Activated naive CD8-positive, alpha-beta T cell treated with anti-CD3 and anti-CD28 coated beads, Interleukin-2, amount 50 U/mL, for 24 hours (primary cell): Measurements from ENCODE around the gene SLC35F3.

ENCODE experiments used
- ATAC-seq: fragments of 150-1000 bp; cut with Tn5 transposase; one replicate; pipeline ENCODE4 v1.10.0; 2021
- DNase-seq: peaks from one replicate; pipeline ENCODE4 v3.0.0; 2021
- H3K27ac Mint-ChIP-seq: one replicate; pipeline ENCODE4 v1.8.0; 2021; ENCODE audit warnings: mild to moderate bottlenecking, mixed read lengths
- H3K27me3 Mint-ChIP-seq: one replicate; pipeline ENCODE4 v1.8.0; 2021; ENCODE audit warnings: mixed read lengths
- H3K36me3 Mint-ChIP-seq: one replicate; pipeline ENCODE4 v1.8.0; 2021; ENCODE audit warnings: low read depth, mixed read lengths
- H3K4me1 Mint-ChIP-seq: one replicate; pipeline ENCODE4 v1.8.0; 2021; ENCODE audit warnings: mixed read lengths
- H3K4me3 Mint-ChIP-seq: one replicate; pipeline ENCODE4 v1.8.0; 2021; ENCODE audit warnings: mild to moderate bottlenecking, moderate library complexity, mixed read lengths
- H3K9me3 Mint-ChIP-seq: one replicate; pipeline ENCODE4 v1.8.0; 2021; ENCODE audit warnings: mixed read lengths

Gene SLC35F3

DNA sequence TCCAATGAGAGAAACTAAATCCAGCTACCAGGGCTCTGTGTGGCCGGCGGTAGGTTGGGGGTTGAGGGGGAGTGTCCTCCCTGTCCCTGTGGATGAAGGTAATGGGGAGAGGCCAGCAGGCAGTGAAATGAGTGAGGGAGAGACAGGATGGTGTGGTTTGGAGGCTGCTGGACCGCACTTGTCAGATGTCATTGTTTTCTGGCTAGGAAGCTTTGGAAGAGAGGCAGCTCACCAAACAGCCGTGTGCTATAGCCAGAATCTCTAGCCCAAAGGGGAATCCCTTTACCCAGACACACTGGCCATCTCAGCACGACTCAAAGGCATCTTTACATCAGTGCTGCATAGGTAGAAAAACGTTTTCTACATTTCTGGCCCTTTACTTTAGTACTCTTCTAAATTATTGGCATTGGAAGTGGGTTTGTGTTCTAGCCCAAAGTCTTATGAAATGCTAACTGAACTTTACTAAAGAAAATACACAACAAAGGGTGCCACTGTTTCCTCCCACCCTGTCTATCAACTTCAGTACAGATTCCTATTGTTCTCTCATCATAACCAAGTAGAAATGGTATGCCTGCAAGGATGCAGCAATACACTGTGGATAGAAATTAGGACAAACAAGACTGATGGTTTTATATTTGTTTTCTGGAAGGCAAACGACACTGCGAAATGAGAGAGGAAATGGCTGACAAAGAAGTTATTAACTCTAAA is 372.8 kb downstream of the SLC35F3 start:
- peaks cover 12% of the 10 kb centered on the region for H3K27me3 Mint-ChIP-seq
- DNase-seq (no peak), ATAC-seq (no peak)
- no peak overlapping the region for H3K4me3 Mint-ChIP-seq
- peaks cover 12% of the 10 kb centered on the region for H3K4me1 Mint-ChIP-seq
- H3K27ac Mint-ChIP-seq = no peak overlapping the region
- H3K9me3 Mint-ChIP-seq = no peaks in the 10 kb centered on the region
- H3K36me3 Mint-ChIP-seq = no peaks in the 10 kb centered on the region

GRCh38 chr1:234279021-234279420 is 374.5 kb downstream of the SLC35F3 start:
- ATAC-seq (no peak), DNase-seq (no peak)
- H3K4me1 Mint-ChIP-seq = peaks cover 3% of the 10 kb centered on the region
- no peak overlapping the region for H3K4me3 Mint-ChIP-seq
- H3K27me3 Mint-ChIP-seq = peaks cover 5% of the 10 kb centered on the region
- H3K27ac Mint-ChIP-seq = no peak overlapping the region
- no peaks in the 10 kb centered on the region for H3K36me3 Mint-ChIP-seq
- H3K9me3 Mint-ChIP-seq = no peaks in the 10 kb centered on the region

- ATAC-seq (no peak), DNase-seq (no peak)
- H3K9me3 Mint-ChIP-seq = no peaks in the 10 kb centered on the region
- H3K27ac Mint-ChIP-seq = no peak overlapping the region
- H3K4me3 Mint-ChIP-seq = no peak overlapping the region
- H3K36me3 Mint-ChIP-seq = no peaks in the 10 kb centered on the region
- H3K27me3 Mint-ChIP-seq = no peaks in the 10 kb centered on the region
- H3K4me1 Mint-ChIP-seq = no peaks in the 10 kb centered on the region
Measured at GRCh38 chr1:234280500-234280899, 376.0 kb downstream of the SLC35F3 start.

- Mint-ChIP-seq H3K36me3 (no peaks in the 10 kb centered on the region), H3K4me3 (no peak overlapping the region), H3K27me3 (no peaks in the 10 kb centered on the region), H3K9me3 (no peaks in the 10 kb centered on the region), H3K4me1 (no peaks in the 10 kb centered on the region), H3K27ac (no peak overlapping the region)
- ATAC-seq = no peak
- no peak for DNase-seq
Measured at GRCh38 chr1:234281826-234282489, 377.5 kb downstream of the SLC35F3 start.

- no peak for DNase-seq
- Mint-ChIP-seq H3K4me3 (no peak overlapping the region), H3K9me3 (peaks cover 10% of the 10 kb centered on the region), H3K27ac (no peak overlapping the region), H3K36me3 (peaks cover 3% of the 10 kb centered on the region), H3K4me1 (no peaks in the 10 kb centered on the region), H3K27me3 (peaks cover 1% of the 10 kb centered on the region)
- no peak for ATAC-seq
Measured at GRCh38 chr1:234286206-234286605, 381.7 kb downstream of the SLC35F3 start.

- H3K27me3 Mint-ChIP-seq = peaks cover 4% of the 10 kb centered on the region
- no peaks in the 10 kb centered on the region for H3K4me1 Mint-ChIP-seq
- ATAC-seq (no peak), DNase-seq (no peak)
- no peak overlapping the region for H3K4me3 Mint-ChIP-seq
- H3K9me3 Mint-ChIP-seq = peaks cover 10% of the 10 kb centered on the region
- peaks cover 3% of the 10 kb centered on the region for H3K36me3 Mint-ChIP-seq
- H3K27ac Mint-ChIP-seq = no peak overlapping the region
Measured at GRCh38 chr1:234288946-234289345, 384.5 kb downstream of the SLC35F3 start.

DNA sequence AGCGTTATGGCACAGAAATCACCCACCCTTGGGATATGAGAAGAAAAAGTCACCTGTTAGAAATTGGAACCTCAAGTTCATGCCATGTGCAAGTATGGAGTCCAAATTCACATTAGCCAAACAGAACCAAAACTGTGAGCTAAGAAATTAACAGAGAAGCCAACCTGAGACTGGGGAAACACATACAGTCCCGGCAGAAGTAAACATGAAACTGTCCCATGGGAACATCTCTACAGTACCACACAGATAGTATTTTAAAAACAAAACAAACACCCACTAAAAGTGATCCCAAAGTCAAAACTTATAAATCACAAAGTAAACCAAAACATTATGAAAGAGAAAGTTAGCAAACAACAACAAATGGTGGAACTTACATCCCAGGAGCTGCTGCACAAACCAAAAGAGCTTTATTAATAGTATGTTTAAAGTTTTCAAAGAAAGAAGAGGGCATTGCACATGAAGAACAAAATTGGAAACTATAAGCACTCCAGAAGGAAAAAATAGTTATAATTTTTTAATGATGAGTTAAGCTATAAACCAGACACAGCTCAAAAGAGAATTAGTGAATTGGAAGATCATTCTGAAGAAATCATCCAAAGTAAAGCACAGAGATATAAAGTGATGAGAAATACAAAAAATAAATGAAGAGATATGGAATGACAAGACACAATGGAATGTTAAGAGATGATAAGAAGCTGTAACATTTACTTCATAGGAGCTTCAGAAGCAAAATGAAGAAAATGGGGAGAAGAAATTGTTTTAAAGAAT is 385.2 kb downstream of the SLC35F3 start:
- Mint-ChIP-seq H3K4me3 (no peak overlapping the region), H3K27ac (no peak overlapping the region), H3K36me3 (peaks cover 3% of the 10 kb centered on the region), H3K4me1 (no peaks in the 10 kb centered on the region), H3K9me3 (peaks cover 10% of the 10 kb centered on the region), H3K27me3 (peaks cover 5% of the 10 kb centered on the region)
- ATAC-seq (no peak), DNase-seq (no peak)

GRCh38 chr1:234292011-234292410 is 387.5 kb downstream of the SLC35F3 start:
- DNase-seq (no peak), ATAC-seq (no peak)
- Mint-ChIP-seq H3K4me3 (no peak overlapping the region), H3K27me3 (peaks cover 5% of the 10 kb centered on the region), H3K9me3 (peaks cover 10% of the 10 kb centered on the region), H3K36me3 (peaks cover 3% of the 10 kb centered on the region), H3K27ac (no peak overlapping the region), H3K4me1 (no peaks in the 10 kb centered on the region)

DNA sequence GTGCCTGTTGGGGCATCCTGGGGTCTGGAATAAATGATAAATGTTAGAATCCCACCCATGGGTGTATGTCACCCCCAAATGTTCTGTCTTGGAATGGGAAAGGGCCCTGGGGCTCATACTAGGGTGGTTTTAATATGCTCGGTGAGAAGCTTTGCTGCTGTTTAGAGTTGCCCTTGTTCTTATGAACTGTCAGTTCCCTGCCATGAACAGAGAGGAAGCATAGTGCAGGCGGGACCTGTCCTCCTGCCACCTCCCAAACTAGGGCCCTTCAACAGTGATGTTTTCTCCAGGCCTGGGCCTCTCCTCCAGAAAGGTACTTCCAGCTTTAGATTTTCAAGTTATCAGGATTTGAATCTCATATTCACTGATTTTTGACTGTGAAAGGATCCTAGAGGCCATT is 388.1 kb downstream of the SLC35F3 start:
- H3K4me3 Mint-ChIP-seq = no peak overlapping the region

GRCh38 chr1:234294109-234294817 is 389.8 kb downstream of the SLC35F3 start:
- Mint-ChIP-seq H3K4me1 (peaks cover 6% of the 10 kb centered on the region), H3K4me3 (no peak overlapping the region), H3K36me3 (peaks cover 3% of the 10 kb centered on the region), H3K27me3 (peaks cover 7% of the 10 kb centered on the region), H3K9me3 (peaks cover 7% of the 10 kb centered on the region), H3K27ac (no peak overlapping the region)
- no peak for ATAC-seq
- no peak for DNase-seq

More for the DNA sequence above, 388.1 kb downstream of the SLC35F3 start:
- Mint-ChIP-seq H3K27ac (no peak overlapping the region), H3K9me3 (peaks cover 10% of the 10 kb centered on the region), H3K27me3 (peaks cover 5% of the 10 kb centered on the region), H3K36me3 (peaks cover 3% of the 10 kb centered on the region), H3K4me1 (peaks cover 3% of the 10 kb centered on the region)
- ATAC-seq (no peak), DNase-seq (no peak)

- no peaks in the 10 kb centered on the region for H3K36me3 Mint-ChIP-seq
- H3K27ac Mint-ChIP-seq = no peak overlapping the region
- ATAC-seq (no peak), DNase-seq (no peak)
- H3K4me3 Mint-ChIP-seq = no peak overlapping the region
- H3K4me1 Mint-ChIP-seq = peaks cover 6% of the 10 kb centered on the region
- H3K27me3 Mint-ChIP-seq = peaks cover 7% of the 10 kb centered on the region
- H3K9me3 Mint-ChIP-seq = peaks cover under 1% of the 10 kb centered on the region
Measured at GRCh38 chr1:234295068-234295467, 390.6 kb downstream of the SLC35F3 start.

DNA sequence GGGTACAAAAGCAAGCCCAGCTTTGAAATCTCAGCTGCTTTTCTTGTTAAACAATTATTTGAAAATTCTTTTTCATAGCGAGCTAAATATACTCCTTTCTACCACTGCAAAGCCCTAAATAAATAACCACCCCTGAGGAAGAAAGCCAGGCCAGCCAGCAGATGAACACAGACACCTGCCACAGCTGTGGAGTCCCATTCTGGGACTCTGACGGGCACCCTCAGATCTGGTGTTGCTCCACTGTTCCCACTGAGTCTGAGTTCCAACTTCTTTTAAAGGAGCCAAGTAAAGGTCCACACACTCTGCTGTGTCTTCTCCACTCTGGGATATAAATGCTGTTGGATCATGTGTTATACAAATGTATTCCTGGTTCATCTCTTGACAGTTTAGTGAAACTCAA is 391.1 kb downstream of the SLC35F3 start:
- Mint-ChIP-seq H3K27ac (no peak overlapping the region), H3K36me3 (no peaks in the 10 kb centered on the region), H3K27me3 (peaks cover 7% of the 10 kb centered on the region), H3K9me3 (no peaks in the 10 kb centered on the region), H3K4me3 (no peak overlapping the region), H3K4me1 (peaks cover 6% of the 10 kb centered on the region)
- DNase-seq (no peak), ATAC-seq (no peak)

- Mint-ChIP-seq H3K36me3 (no peaks in the 10 kb centered on the region), H3K9me3 (no peaks in the 10 kb centered on the region), H3K4me3 (no peak overlapping the region), H3K4me1 (peaks cover 6% of the 10 kb centered on the region), H3K27me3 (peaks cover 7% of the 10 kb centered on the region), H3K27ac (no peak overlapping the region)
- DNase-seq (no peak), ATAC-seq (no peak)
Measured at GRCh38 chr1:234296496-234296895, 392.0 kb downstream of the SLC35F3 start.

GRCh38 chr1:234297668-234298067 is 393.2 kb downstream of the SLC35F3 start:
- H3K27ac Mint-ChIP-seq = no peak overlapping the region
- H3K27me3 Mint-ChIP-seq = peaks cover 7% of the 10 kb centered on the region
- ATAC-seq (peak; percentile 82), DNase-seq (no peak)
- H3K9me3 Mint-ChIP-seq = no peaks in the 10 kb centered on the region
- no peak overlapping the region for H3K4me3 Mint-ChIP-seq
- no peaks in the 10 kb centered on the region for H3K36me3 Mint-ChIP-seq
- peaks cover 6% of the 10 kb centered on the region for H3K4me1 Mint-ChIP-seq
